Lung microvascular endothelial cell (primary cell): ENCODE data around the gene NPHP4. TPM values are rescaled to one million over a fixed set of nuclear protein-coding genes. Genes with fewer than 3 reads are reported as not detected.

Source experiments
- DNase-seq, 2 donors: peaks; one replicate each; pipeline versions ENCODE4 v3.0.0 to v3.0.0-alpha.2; 2010; ENCODE audit warnings: low read depth in 2 of 2
- total RNA-seq: library from RNA; depleted of rRNA; stranded (reverse); fragments of >200 nt; gene quantifications from 2 replicates; pipeline ENCODE4 v1.2.1, GENCODE V29; 2014

The NPHP4 gene
- total RNA-seq, 1 donor from 2014 or later = 1.4 TPM

- no peak for DNase-seq
Observed at GRCh38 chr1:6004412-6005123, 12.3 kb upstream of the NPHP4 start.

- DNase-seq = no peak
Observed at GRCh38 chr1:6003568-6004411, 11.6 kb upstream of the NPHP4 start.

GRCh38 chr1:6002714-6003501, 10.7 kb upstream of the NPHP4 start:
- DNase-seq = no peak

GRCh38 chr1:6001992-6002576, 9.9 kb upstream of the NPHP4 start:
- DNase-seq = no peak

- DNase-seq = no peak
Observed at GRCh38 chr1:6000444-6001288, 8.4 kb upstream of the NPHP4 start.

GRCh38 chr1:5999711-6000443, 7.7 kb upstream of the NPHP4 start:
- no peak for DNase-seq

GRCh38 chr1:5998906-5999301, 6.7 kb upstream of the NPHP4 start:
- DNase-seq = no peak

- DNase-seq = no peak
Observed at GRCh38 chr1:5998051-5998905, 6.1 kb upstream of the NPHP4 start.

- DNase-seq = no peak
Observed at GRCh38 chr1:5997316-5997715, 5.1 kb upstream of the NPHP4 start.

GRCh38 chr1:5996641-5997270, 4.5 kb upstream of the NPHP4 start:
- no peak for DNase-seq

GRCh38 chr1:5995871-5996630, 3.8 kb upstream of the NPHP4 start:
- DNase-seq = no peak

- no peak for DNase-seq
Observed at GRCh38 chr1:5994713-5995621, 2.7 kb upstream of the NPHP4 start.

- no peak for DNase-seq
Observed at GRCh38 chr1:5993556-5994491, 1.6 kb upstream of the NPHP4 start.

GRCh38 chr1:5992814-5993555, 760 bp upstream of the NPHP4 start:
- no peak for DNase-seq
